ENCODE measurements around the gene NUTF2. TPM values are rescaled to one million over a fixed set of nuclear protein-coding genes. Genes with fewer than 3 reads are reported as not detected.
"Not testable (repeated sequence)": the region's sequence is repeated elsewhere in the genome, so short reads cannot be mapped to it uniquely, and the experiment has no call there.

Gene NUTF2
- total and polyA plus RNA-seq, 10 of the 15 experiments (the other 5 are each of a cell fraction or from before 2014, with no cell fraction given): 116 to 342 (median 202) TPM

DNA sequence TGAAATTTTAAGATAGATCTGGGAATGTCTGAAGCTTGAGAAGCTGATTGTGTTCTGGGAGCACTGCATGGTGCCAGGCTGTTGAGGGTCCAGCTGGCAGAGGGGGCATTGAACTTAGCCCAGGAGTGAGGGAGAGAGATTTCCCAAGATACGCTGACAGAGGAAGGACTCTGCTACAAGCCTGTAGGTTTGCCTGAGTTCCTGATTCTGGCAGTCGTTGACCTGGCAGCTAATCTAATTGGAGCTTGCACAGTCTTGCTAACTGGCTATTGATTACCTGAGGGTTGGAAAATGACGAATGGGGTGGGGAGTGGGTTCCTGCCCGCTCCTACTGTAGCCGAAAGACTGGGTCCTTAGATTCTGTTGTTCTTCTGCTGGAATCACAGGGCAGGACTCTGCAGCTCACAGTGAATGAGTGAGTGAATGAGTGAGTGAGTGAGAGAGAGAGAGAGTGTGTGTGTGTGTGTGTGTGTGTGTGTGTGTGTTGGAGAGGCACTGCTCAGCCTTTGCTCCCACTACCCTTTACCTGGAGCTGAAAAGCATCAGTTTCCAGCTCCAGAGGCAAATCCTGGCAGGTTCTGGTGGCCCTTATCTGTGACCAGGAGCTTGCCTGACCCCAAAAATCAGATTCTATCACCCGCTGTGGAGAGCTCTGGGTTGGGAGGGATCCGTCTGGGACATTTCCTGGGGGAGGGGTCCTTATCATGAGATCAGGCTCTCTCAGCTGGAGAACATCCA lies 68.2 kb downstream of the NUTF2 start (continued):
- TF ChIP-seq, protein P1, sequence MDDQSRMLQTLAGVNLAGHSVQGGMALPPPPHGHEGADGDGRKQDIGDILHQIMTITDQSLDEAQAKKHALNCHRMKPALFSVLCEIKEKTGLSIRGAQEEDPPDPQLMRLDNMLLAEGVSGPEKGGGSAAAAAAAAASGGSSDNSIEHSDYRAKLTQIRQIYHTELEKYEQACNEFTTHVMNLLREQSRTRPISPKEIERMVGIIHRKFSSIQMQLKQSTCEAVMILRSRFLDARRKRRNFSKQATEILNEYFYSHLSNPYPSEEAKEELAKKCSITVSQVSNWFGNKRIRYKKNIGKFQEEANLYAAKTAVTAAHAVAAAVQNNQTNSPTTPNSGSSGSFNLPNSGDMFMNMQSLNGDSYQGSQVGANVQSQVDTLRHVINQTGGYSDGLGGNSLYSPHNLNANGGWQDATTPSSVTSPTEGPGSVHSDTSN (IDR thresholded peaks at IDR 0.05; ENCODE audit: insufficient replicate concordance, low read depth, low read length): no peak
- TF ChIP-seq, protein P2, sequence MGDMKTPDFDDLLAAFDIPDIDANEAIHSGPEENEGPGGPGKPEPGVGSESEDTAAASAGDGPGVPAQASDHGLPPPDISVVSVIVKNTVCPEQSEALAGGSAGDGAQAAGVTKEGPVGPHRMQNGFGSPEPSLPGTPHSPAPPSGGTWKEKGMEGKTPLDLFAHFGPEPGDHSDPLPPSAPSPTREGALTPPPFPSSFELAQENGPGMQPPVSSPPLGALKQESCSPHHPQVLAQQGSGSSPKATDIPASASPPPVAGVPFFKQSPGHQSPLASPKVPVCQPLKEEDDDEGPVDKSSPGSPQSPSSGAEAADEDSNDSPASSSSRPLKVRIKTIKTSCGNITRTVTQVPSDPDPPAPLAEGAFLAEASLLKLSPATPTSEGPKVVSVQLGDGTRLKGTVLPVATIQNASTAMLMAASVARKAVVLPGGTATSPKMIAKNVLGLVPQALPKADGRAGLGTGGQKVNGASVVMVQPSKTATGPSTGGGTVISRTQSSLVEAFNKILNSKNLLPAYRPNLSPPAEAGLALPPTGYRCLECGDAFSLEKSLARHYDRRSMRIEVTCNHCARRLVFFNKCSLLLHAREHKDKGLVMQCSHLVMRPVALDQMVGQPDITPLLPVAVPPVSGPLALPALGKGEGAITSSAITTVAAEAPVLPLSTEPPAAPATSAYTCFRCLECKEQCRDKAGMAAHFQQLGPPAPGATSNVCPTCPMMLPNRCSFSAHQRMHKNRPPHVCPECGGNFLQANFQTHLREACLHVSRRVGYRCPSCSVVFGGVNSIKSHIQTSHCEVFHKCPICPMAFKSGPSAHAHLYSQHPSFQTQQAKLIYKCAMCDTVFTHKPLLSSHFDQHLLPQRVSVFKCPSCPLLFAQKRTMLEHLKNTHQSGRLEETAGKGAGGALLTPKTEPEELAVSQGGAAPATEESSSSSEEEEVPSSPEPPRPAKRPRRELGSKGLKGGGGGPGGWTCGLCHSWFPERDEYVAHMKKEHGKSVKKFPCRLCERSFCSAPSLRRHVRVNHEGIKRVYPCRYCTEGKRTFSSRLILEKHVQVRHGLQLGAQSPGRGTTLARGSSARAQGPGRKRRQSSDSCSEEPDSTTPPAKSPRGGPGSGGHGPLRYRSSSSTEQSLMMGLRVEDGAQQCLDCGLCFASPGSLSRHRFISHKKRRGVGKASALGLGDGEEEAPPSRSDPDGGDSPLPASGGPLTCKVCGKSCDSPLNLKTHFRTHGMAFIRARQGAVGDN (IDR thresholded peaks at IDR 0.05): no peak
- TF ChIP-seq, protein P3, sequence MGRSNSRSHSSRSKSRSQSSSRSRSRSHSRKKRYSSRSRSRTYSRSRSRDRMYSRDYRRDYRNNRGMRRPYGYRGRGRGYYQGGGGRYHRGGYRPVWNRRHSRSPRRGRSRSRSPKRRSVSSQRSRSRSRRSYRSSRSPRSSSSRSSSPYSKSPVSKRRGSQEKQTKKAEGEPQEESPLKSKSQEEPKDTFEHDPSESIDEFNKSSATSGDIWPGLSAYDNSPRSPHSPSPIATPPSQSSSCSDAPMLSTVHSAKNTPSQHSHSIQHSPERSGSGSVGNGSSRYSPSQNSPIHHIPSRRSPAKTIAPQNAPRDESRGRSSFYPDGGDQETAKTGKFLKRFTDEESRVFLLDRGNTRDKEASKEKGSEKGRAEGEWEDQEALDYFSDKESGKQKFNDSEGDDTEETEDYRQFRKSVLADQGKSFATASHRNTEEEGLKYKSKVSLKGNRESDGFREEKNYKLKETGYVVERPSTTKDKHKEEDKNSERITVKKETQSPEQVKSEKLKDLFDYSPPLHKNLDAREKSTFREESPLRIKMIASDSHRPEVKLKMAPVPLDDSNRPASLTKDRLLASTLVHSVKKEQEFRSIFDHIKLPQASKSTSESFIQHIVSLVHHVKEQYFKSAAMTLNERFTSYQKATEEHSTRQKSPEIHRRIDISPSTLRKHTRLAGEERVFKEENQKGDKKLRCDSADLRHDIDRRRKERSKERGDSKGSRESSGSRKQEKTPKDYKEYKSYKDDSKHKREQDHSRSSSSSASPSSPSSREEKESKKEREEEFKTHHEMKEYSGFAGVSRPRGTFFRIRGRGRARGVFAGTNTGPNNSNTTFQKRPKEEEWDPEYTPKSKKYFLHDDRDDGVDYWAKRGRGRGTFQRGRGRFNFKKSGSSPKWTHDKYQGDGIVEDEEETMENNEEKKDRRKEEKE (IDR thresholded peaks at IDR 0.05): no peak
- TF ChIP-seq NR2C2 (IDR thresholded peaks at IDR 0.05; ENCODE audit: borderline replicate concordance, control insufficient read depth, insufficient read length, low read depth): no peak
- no peak for TF ChIP-seq BMI1 (IDR thresholded peaks at IDR 0.05; ENCODE audit: borderline replicate concordance)
- TF ChIP-seq SREBF1 (IDR thresholded peaks at IDR 0.05; ENCODE audit: low read length): no peak
- no peak for TF ChIP-seq EZH2 (IDR thresholded peaks at IDR 0.05; ENCODE audit: borderline replicate concordance, control insufficient read depth, low read depth, low read length)
- no peak for TF ChIP-seq BACH1 (IDR thresholded peaks at IDR 0.05; ENCODE audit: borderline replicate concordance)
- TF ChIP-seq, protein P4, sequence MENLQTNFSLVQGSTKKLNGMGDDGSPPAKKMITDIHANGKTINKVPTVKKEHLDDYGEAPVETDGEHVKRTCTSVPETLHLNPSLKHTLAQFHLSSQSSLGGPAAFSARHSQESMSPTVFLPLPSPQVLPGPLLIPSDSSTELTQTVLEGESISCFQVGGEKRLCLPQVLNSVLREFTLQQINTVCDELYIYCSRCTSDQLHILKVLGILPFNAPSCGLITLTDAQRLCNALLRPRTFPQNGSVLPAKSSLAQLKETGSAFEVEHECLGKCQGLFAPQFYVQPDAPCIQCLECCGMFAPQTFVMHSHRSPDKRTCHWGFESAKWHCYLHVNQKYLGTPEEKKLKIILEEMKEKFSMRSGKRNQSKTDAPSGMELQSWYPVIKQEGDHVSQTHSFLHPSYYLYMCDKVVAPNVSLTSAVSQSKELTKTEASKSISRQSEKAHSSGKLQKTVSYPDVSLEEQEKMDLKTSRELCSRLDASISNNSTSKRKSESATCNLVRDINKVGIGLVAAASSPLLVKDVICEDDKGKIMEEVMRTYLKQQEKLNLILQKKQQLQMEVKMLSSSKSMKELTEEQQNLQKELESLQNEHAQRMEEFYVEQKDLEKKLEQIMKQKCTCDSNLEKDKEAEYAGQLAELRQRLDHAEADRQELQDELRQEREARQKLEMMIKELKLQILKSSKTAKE (IDR thresholded peaks at IDR 0.05; ENCODE audit: low read depth, poor library complexity, severe bottlenecking): no peak

DNA sequence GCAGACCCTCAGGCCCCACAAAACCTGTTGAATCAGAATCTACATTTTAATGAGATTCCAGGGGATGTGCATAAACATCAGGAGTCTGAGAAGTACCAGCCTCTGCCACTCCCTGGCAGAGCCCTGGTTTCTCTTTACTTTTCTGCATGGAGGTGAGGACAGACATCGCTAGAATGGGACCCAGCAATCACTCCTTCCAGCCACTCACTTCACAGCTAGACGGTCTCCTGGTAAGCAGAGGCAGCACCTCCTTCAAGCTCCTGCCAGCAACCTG lies 68.7 kb downstream of the NUTF2 start:
- FAIRE-seq; intact Hi-C loops (cut with micrococcal nuclease; ENCODE audit: unreplicated experiment); H3K4me1 ChIP-seq (ENCODE audit: control insufficient read depth, insufficient read depth, low read length); ATAC-seq; H3K79me2 ChIP-seq (ENCODE audit: control insufficient read depth, insufficient read depth, low read length); POLR2A ChIA-PET; H3K4me2 ChIP-seq (ENCODE audit: control insufficient read depth, insufficient read depth); SMC1A ChIA-PET (ENCODE audit: uncharacterized antibody, unreplicated experiment); H2AFZ ChIP-seq (ENCODE audit: control insufficient read depth, low read depth, low read length); H4K20me1 ChIP-seq (ENCODE audit: control insufficient read depth, insufficient read depth); H3K9me3 ChIP-seq (replicated peaks; ENCODE audit: control insufficient read depth, insufficient read depth, low read length); DNase-seq (ENCODE audit: low read depth, low spot score); H3K27me3 ChIP-seq (replicated peaks in 1 of 2; ENCODE audit: control insufficient read depth in 2 of 2, insufficient read depth in 2 of 2, low read length in 1 of 2); H3K4me3 ChIP-seq; BruUV-seq (replicated peaks); H3K27ac ChIP-seq (ENCODE audit: control insufficient read depth, insufficient read depth); H3K9ac ChIP-seq (ENCODE audit: control insufficient read depth, insufficient read depth, low read length); H3K36me3 ChIP-seq (ENCODE audit: control insufficient read depth in 2 of 2, insufficient read depth in 2 of 2, low read length in 1 of 2); in situ Hi-C loops (cut with MboI); RAD21 ChIA-PET (ENCODE audit: unreplicated experiment): not testable (repeated sequence)
- 100% methylated on average over 2 of the region's 2 CpGs for WGBS (ENCODE audit: insufficient coverage, insufficient replicate concordance, low lambda C conversion rate, missing lambda C conversion rate)
- CTCF ChIA-PET: interaction anchor here (1.1 kb wide), 1 partner anchor 33 kb away, joined by 3 read pairs; no protein-coding TSS in a partner anchor

Data from GM12878 (cell line).